Gastroesophageal sphincter (tissue), 4 donors: ENCODE measurements around the gene NRXN3. TPM values are rescaled to one million over a fixed set of nuclear protein-coding genes. Genes with fewer than 3 reads are reported as not detected.

Experiments
- ATAC-seq: fragments of 150-250 bp; one replicate; pipeline ENCODE4 v1.9.1; 2016; ENCODE audit warnings: mild to moderate bottlenecking, moderate library complexity
- H3K27ac ChIP-seq, 4 donors: fragments of 200-600 bp; sonication (generic) in 3 of 4; 1 replicate in 3 of 4; 2 replicates in 1 of 4; pipeline ENCODE4 v1.5.1; 2016 to 2019
- H3K27me3 ChIP-seq: fragments of 200-600 bp; sonication (generic); one replicate; pipeline ENCODE4 v1.5.1; 2019
- H3K36me3 ChIP-seq, 2 donors: fragments of 200-600 bp; sonication (generic); one replicate each; pipeline ENCODE4 v1.5.1; 2019; ENCODE audit warnings: control low read depth in 1 of 2
- H3K4me1 ChIP-seq, 3 donors: fragments of 200-600 bp; sonication (generic); 1 replicate in 2 of 3; 2 replicates in 1 of 3; pipeline ENCODE4 v1.5.1; 2016 to 2019; ENCODE audit warnings: control low read depth in 2 of 3
- H3K4me3 ChIP-seq, 2 donors: fragments of 200-600 bp; sonication (generic); one replicate each; pipeline ENCODE4 v1.5.1; 2019; ENCODE audit warnings: mild to moderate bottlenecking in 1 of 2, moderate library complexity in 1 of 2
- H3K9me3 ChIP-seq, 3 donors: fragments of 200-600 bp; sonication (generic); one replicate each; pipeline ENCODE4 v1.5.1; 2017 to 2019; ENCODE audit warnings: control low read depth in 2 of 3
- CTCF ChIP-seq, 4 experiments: fragments of 200-600 bp in 2 of 4; fragments of 450-650 bp in 2 of 4; sonication (generic) in 1 of 4; IDR thresholded peaks; one replicate each; pipeline ENCODE4 v1.5.1; 2017 to 2019; ENCODE audit warnings: antibody characterized with exemption in 4 of 4, mild to moderate bottlenecking in 2 of 4, moderate library complexity in 2 of 4
- EP300 ChIP-seq: sonication (generic); formaldehyde crosslinking; IDR thresholded peaks from one replicate; pipeline ENCODE4 v1.6.1; 2017; ENCODE audit warnings: antibody characterized with exemption, mild to moderate bottlenecking
- POLR2A ChIP-seq, 2 donors: fragments of 450-650 bp; IDR thresholded peaks; one replicate each; pipeline ENCODE4 v1.6.1; 2017; ENCODE audit warnings: antibody characterized with exemption in 2 of 2, mild to moderate bottlenecking in 2 of 2, moderate library complexity in 1 of 2
- POLR2AphosphoS5 ChIP-seq: sonication (generic); formaldehyde crosslinking; IDR thresholded peaks from one replicate; pipeline ENCODE4 v1.6.1; 2017; ENCODE audit warnings: antibody characterized with exemption
- WGBS, 2 donors: methylation state at CpG; one replicate each; pipeline ENCODE4 v1.1.5; 2018; ENCODE audit warnings: low coverage in 1 of 2; 5-methylcytosine and 5-hydroxymethylcytosine counted together
- total RNA-seq, 4 donors: library from RNA; depleted of rRNA; stranded (reverse); fragments of >200 nt; gene quantifications; one replicate each; pipeline ENCODE4 v1.1.0, GENCODE V29; 2016

Gene NRXN3
- total RNA-seq, 4 donors from 2014 or later = 74.2 to 192 (median 98.2) TPM

- TF ChIP-seq POLR2A (IDR thresholded peaks at IDR 0.05) (no peak), EP300 (no peak), CTCF (IDR thresholded peaks at IDR 0.05) (no peak), POLR2AphosphoS5 (no peak)
- no peak for ATAC-seq
- H3K9me3 ChIP-seq = no peaks in the 10 kb centered on the region
- no peak overlapping the region for H3K4me3 ChIP-seq
- no peaks in the 10 kb centered on the region for H3K36me3 ChIP-seq
- H3K4me1 ChIP-seq = peaks cover 0 to 31% (median 0%) of the 10 kb centered on the region in 3 donors
- H3K27me3 ChIP-seq = no peaks in the 10 kb centered on the region
- 88% methylated on average over 1 of the region's 1 CpG; no CpG with 5 or more reads in 1 of the 2 donors for WGBS, 2 donors
- no peak overlapping the region for H3K27ac ChIP-seq
Measured at GRCh38 chr14:79482825-79483224, 1312.7 kb downstream of the NRXN3 start.

- 71 to 80% methylated on average over 3 to 7 of the region's 7 CpGs for WGBS, 2 donors
- TF ChIP-seq POLR2A (IDR thresholded peaks at IDR 0.05) (no peak), CTCF (IDR thresholded peaks at IDR 0.05) (no peak), EP300 (no peak), POLR2AphosphoS5 (no peak)
- ATAC-seq = no peak
- no peak overlapping the region for H3K27ac ChIP-seq
- H3K36me3 ChIP-seq = no peaks in the 10 kb centered on the region
- peaks cover 0 to 31% (median 0%) of the 10 kb centered on the region in 3 donors for H3K4me1 ChIP-seq
- H3K9me3 ChIP-seq = no peaks in the 10 kb centered on the region
- H3K4me3 ChIP-seq = no peak overlapping the region
- H3K27me3 ChIP-seq = no peaks in the 10 kb centered on the region
Measured at GRCh38 chr14:79483477-79484388, 1313.6 kb downstream of the NRXN3 start.

- 43% methylated on average over 1 of the region's 1 CpG; no CpG with 5 or more reads in 1 of the 2 donors for WGBS, 2 donors
- H3K27me3 ChIP-seq = no peaks in the 10 kb centered on the region
- H3K27ac ChIP-seq = no peak overlapping the region
- peaks cover 0 to 27% (median 0%) of the 10 kb centered on the region in 3 donors for H3K4me1 ChIP-seq
- no peaks in the 10 kb centered on the region for H3K9me3 ChIP-seq
- H3K36me3 ChIP-seq = no peaks in the 10 kb centered on the region
- TF ChIP-seq EP300 = no peak
- no peak for TF ChIP-seq POLR2A (IDR thresholded peaks at IDR 0.05)
- TF ChIP-seq CTCF (IDR thresholded peaks at IDR 0.05) = no peak
- no peak for TF ChIP-seq POLR2AphosphoS5
- H3K4me3 ChIP-seq = no peak overlapping the region
- ATAC-seq = no peak
Measured at GRCh38 chr14:79487632-79488031, 1317.5 kb downstream of the NRXN3 start.

GRCh38 chr14:79491161-79491560 is 1321.0 kb downstream of the NRXN3 start:
- TF ChIP-seq POLR2AphosphoS5 (no peak), POLR2A (IDR thresholded peaks at IDR 0.05) (no peak), CTCF (IDR thresholded peaks at IDR 0.05) (no peak), EP300 (no peak)
- Histone ChIP-seq H3K4me3 (no peak overlapping the region), H3K36me3 (no peaks in the 10 kb centered on the region), H3K9me3 (no peaks in the 10 kb centered on the region), H3K27me3 (no peaks in the 10 kb centered on the region), H3K4me1 (peaks cover 0 to 11% (median 0%) of the 10 kb centered on the region in 3 donors), H3K27ac (no peak overlapping the region)
- 78 to 83% methylated on average over 1 of the region's 1 CpG for WGBS, 2 donors
- no peak for ATAC-seq
